NCI-H446 (cell line): ENCODE results near the gene SLC35B4.
"Not testable (repeated sequence)": the region's sequence is repeated elsewhere in the genome, so short reads cannot be mapped to it uniquely, and the experiment has no call there.

ENCODE experiments used
- DNase-seq, 2 experiments: peaks; one replicate each; lab custom pipeline; 2025; lab: John Stamatoyannopoulos, UW

Gene SLC35B4

DNA sequence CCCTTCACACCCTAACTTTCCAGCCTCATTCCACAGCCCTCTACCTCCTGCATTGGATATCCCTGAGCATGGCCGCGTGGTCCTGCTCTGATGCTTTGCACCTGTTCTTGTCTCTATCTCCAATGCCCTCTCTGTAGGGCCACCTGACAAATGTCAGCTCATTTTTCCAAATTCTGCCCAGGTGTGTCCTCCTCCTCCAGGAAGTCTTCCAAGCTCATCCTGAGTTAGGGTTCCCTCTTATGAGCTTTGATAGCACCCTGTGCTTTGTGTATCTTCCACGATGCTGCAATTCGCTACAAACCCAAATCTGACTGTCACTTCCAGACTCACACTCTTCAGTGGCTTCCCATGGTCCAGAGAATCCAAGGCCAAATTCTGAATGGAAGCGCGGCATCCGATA is 14.7 kb upstream of the SLC35B4 start:
- no peak for DNase-seq

DNA sequence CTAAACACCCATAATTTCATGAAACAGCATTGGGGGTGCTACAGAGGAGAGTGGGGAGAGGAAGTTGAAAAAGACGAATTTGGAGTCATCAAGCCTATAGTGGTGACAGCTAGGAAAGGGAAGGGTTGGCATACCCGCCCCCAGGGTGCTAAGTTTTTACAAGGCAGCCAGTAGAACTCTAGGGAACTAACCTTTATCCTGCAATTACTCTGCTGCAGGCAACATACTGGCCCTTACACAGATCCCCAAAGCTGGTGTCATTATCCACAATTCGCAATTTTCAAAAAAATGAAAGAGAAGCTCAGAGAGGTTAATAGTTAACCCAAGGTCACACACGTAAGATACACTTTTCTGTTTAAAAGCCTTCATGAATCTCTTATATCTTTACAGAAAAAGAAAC is 14.2 kb upstream of the SLC35B4 start:
- no peak for DNase-seq

DNA sequence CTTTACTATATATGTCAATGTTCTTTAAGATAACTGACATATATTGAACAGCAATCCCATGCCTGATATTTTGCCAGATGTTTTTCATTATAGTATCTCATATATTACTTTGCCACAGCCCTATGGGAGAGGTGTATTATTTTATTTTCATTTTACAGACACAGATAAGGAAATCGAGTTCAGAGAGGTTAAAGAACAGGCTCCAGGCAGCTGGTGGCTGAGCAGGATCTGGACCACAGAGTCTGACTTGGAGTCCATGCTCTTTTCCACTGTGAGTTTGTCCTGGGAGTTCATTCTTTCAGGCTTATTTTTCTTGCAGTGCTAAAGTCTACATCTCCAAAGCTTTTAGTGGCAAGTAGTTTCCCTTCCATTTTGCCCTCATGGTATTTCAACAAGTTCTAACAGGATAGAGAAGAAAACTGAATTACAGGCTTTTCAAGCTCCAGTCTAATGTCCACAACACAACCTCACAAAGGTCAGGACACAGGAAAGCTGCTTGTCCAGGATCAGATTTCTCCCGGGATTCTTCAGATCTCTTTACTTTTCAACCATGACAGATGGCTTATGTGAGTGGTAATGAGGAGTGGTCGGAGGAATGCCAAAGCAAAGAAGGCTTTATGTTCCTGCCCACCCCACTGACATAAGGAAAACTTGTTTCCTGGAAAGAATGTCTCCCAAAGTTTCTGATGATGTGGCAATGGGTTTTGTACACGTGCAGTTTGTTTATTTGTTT is 13.1 kb upstream of the SLC35B4 start:
- no peak for DNase-seq

DNA sequence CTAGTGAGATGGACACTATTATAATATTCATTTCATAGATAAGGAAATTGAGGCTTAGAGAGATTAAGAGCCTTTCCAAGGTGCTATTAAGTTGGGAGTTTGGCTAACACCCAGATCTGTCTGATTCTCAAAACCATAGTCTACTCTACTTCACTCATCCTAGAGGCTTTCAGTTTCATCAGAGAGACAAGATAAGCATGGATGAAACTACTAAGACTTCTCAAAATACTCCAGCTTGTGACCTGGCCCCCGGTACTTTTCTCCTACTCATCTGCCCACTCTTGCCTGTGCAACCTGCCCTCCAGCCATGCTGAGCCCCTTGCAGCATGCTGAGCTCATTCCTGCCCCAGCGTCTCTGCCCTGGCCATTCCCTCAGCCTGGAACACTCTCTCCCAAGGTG is 12.2 kb upstream of the SLC35B4 start:
- no peak for DNase-seq

DNA sequence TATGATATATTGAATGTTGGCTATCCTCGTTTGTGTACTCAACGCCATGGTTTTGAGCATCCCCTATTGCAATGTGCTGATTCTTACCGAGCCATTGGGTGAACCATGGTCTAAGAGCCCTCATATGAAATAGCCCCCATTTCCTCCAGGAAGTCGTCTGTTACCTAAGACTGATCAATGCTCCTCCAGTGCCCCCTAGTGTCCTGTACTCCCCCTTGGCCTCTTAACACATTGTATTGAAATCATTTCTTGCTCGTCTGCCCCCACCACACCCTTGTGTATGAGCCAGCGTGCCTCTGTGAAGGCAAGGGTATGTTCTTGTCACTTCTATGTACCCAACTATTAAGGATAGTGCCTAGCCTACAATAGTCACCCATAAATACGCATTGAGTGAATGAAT is 11.2 kb upstream of the SLC35B4 start:
- DNase-seq = peak; percentile 25 to 42

DNA sequence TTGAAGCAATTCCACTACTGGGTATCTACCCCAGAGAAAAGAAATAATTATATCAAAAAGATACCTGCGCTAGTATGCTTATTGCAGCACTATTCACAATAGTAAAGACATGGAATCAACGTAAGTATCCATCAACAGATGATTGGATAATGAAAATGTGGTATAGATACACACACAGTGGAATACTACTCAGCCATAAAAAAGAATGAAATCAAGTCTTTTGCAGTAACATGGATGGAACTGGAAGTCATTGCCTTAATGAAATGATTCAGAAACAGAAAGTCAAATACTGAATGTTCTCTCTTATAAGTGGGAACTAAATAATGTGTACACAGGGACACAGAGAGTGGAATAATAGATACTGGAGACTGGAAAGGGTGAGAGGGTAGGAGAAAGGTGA is 7.4 kb upstream of the SLC35B4 start:
- DNase-seq = no peak

DNA sequence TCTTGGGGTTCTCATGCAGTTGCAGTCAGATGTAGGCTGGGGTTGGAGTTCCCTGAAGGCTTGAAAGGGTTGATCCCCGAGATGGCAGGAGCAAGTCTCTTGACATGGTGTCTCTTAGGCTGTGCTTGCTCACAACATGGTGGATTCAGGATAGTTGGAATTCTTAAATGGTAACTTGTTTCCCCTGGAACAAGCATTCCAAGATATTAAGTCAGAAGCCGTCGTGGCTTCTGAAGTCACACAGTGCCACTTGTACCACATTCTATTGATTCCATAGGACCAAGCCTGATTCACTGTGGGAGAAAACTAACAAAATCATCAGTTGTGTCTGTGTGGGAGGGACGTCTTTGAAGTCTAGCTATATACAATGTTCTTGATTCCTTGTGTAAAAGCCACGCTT is 3.5 kb upstream of the SLC35B4 start:
- DNase-seq = no peak

DNA sequence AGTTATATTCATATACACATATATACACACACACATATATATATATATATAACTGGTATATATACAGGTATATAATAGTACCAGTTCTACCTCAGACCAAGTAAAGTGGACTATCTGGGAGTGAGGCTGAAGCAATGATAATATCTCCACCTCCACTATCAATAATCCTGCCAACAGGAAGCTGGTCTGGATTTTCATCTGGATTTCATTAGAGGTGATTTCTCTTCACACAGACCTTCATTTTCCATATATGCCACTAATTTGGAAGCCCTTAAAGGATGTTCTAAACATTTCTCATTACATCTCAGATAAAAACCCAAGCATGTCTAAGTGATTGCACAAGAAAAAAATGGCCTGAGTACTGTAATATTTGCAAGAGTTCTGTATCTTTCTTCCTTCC is 1.7 kb upstream of the SLC35B4 start:
- DNase-seq = no peak

DNA sequence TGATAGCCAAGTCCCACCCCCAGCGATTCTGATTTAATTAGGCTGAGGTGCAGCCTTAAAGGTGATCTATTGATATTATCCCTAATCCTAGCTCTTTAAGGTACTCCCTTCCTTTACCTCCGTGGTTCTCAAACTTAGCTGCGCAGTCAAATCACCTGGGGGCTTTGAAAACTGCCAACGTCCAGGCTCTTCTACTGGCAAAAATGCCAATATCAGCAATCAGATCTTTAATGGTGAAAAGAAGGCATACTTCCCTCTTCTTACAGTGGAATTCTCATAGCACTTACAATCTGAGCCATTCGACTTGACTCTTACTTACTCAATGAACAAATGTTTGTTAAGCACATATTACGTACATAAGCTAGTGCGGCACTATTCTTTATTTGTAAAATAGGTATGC is 704 bp upstream of the SLC35B4 start:
- DNase-seq = no peak

DNA sequence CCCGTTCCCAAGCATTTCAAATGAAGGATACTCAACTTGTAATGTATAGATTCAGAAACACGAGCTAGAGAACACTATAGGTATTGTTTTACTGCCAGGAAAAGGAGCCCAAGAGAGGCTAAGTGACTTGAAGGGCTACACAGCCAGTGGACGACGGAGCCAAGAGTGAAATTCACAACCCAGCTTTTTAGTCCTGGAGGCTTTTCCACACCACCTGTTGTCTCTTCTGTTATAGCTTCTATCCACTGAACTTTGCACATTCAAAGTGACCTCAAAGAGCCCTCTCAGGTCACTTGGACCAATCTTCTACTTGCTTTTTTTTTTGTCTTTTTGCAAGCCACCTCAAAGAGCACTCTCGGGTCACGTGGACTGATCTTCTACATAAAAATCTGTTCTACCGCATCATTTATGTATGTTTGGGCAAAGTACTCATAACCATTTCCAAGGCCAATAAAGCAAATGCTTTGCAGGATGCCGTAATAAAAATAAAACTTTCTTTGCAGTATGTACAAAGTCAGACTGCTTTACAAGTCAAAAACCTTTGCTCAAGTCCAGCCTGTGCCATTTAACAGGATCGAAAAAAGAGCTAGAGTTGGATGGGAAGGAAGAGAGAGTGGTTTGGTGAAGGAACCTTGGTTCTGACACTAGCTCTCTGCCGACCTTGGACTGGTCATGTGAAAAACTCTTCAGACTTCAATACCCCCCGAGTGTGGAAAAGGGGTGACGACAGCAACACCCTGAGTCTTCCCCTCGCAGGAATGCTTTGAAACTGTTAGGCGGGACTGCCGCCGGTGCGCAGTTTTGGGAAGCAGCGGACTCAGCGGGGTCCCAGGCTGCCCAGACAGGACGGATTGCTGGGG is 821 bp downstream of the SLC35B4 start:
- DNase-seq = no peak

DNA sequence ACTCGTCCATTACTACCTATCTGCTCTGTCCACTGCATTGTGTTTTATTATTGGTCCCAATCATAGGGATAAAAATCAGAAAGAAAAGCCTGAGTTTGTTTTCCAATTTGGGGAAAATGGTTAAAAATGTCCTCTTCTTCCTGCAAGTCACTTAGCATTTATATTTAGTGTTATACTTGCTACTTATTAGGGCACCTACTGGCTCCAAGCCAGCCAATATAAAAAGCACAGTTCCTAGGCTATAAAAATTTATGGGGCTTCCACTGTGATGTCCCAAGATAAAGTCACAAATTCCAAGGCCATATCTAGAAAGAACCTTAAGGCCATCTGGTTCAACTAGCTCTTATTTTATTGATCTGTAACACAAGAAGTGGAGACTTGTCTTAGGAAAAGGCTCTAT is 3.2 kb downstream of the SLC35B4 start:
- no peak for DNase-seq

DNA sequence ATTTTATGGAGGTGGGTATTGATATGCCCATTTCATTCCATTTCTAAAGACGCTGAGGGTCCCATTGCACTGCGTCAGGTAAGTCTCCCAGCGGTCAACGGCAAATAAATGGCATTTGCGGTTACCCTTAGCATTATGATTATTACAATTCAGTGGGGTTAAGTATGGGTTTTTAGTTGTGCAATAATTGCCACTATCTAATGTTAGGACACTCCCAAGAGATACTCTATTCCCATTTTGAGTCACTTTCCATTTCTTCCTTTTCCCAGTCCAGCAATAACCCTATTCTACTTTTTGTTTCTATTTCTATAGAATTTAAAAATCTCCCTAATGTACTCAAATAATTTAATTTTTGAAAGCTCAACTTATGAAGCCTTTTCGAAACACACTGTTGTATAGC is 4.0 kb downstream of the SLC35B4 start:
- no peak for DNase-seq

DNA sequence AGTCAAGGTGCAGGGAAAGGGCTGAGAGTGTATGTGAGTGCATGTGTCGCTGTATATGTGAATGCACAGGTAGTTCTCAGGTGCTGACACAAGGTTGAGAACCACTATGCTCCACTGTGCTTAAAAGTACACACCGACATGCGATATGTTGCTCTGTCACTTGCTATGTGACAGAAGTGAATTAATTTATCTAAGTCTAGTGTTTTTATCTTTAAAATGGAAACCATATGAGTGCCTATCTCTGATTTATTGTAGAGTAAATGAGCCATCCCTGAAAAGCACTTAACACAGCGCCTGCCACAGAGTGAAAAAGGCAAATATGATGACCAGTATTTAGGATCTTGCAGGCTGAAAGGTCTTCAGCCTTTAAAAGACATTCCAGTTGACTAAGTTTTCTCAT is 4.9 kb downstream of the SLC35B4 start:
- no peak for DNase-seq

DNA sequence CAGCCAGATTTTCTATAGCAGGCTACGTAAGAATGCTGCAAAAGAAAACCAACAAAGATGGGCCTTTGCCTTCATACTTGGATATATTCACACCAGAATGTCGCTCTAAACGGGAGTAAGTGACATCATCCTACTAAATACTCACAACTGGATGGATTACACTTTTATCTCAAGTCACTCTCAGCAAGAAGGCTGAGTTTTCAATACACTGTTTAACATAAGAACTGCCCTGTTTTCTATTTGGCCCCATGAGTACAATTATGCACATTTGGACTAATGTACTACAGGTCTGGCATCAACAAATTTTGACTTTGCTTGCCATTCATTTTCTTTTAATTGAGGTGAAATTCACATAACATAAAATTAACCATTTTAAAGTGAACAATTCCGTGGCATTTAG is 8.2 kb downstream of the SLC35B4 start:
- no peak for DNase-seq

DNA sequence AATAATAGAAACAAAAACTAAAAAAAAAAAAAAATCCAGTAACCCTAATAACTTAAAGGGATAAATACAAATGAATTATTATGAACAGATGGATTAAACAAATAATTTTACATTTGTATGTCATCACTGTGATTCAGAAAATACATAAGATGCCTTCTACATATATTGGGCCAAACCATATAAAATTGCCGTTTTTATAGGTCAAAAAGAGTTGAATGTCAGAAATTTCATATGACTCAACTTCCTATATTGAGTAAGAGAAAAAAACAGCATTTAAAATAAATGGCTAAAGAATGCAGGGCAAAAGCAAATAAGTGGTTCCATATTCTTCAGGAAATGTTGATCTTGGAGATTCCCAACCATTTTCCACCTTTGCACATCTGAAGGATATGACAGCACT is 9.4 kb downstream of the SLC35B4 start:
- DNase-seq = no peak

DNA sequence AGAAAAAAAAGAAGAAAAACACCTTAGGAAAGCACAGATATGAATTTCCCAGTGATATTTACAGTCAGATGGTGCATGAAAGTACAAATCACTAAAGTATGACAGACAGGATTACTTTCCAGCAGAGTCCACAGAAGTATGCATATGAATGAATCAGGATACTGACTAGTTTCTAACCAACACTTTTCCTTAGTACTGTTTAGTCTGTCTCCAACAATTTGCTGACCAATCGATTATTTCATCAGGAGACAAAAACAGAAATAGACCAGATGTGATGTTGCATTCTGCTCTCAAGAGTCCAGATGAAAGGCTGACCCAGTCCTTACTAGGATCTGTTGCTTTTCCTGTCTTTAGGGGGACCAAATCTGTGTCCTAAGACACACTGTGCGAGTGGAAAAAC is 14.6 kb downstream of the SLC35B4 start:
- no peak for DNase-seq

DNA sequence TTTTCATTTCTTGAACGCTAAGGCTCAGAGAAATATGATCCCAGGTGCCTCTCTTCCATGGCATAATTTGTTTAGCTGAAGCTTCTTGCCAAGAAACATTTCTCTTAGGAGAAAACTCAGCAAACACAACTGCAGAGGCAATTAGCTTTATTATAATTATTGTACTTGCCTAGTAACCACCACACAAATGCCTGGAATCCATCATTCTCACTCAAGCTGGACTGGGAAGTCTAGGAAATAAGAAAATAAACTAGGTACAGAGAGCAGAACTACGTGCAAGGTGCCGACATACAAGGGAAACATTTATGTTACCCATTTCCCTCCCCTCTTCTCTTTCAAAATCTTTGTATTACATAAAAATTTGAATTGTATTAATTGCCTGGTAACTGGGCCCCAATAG is 15.1 kb downstream of the SLC35B4 start:
- no peak for DNase-seq

DNA sequence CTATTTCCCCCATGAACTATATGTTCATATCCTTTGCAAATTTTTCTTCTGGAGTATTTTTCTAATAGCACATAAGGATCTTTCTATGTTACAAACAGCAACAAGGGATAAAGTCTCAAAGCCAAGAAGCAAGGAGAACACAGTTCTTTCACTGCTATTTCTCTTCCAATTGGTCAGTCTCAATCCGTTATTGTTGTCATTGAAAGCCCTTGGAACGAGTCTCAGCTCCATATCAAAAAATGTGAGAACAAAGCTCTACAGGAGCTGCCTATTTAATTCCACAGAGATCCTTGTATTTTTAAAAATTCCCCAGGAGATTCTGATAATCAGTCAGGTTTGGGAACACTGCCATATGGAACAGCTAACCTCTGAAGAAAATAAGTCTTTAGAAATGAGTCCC is 15.7 kb downstream of the SLC35B4 start:
- no peak for DNase-seq

DNA sequence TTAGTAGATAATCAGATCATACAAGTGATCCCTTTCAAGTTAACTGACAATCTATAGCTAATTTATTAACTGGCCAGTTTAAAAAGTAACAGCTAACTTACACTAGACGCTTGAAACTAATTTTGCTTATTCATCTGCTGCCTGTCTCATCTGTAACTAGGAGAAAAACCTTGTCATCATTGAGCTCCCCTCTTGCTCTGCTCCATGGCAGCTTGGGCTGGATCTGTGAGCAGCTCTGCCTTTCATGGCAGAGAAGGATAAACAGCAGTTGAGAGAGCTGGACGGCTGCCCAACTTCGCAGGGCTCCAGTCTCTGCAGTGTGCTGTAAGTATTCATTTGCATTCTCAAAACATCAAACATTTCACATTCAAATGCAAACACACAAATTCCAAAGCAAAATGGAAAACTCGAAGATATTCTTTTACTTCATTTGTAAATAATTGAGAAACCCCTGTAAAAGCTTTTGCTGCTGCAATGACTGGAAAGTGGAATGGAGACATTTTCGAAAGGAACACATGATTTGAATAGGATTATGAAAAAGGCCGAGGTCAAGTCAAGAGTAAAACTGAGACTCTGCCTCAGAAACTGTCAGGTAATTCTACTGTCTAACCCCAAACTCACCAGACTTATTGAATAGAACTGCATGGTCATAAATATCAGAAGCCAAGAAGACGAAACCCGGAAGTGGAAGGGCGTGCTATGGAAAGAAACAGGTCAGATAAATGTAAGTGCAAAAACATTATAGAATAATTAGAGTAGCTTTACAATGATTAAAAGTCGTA is 17.6 kb downstream of the SLC35B4 start:
- peak in 1 of 2 experiments; percentile 62 for DNase-seq

DNA sequence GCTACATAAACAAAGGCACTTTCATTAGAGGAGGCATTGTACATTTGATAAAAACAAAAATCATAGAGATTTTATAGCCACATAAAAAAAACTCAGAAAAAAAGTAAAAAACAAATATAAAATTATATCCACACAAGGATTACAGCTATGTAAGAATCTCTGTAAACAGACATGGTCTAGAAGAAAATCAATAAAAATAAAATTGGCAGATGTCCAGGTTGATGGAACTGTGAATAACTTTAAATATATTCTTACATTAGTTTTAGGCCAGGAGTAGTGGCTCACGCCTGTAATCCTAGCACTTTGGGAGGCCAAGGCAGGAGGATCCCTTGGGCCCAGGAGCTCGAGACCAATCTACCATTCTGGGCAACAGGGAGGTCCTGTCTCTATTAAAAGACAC is 19.2 kb downstream of the SLC35B4 start:
- no peak for DNase-seq

DNA sequence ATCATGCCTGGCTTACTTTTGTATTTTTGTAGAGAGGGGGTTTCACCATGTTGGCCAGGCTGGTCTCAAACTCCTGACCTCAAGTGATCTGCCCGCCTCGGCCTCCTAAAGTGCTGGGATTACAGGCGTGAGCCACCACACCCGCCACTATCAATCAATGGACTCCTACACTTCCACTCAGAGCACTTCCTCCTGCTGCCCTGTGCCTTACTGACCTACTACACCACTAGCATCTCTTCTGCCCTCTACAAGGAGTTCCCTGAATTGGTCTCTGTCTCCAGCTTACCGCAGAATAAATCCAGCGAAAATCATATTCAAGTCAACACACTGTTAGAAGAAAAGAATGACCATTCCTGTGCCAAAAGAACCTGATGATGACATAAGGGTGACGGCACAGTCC is 20.7 kb downstream of the SLC35B4 start:
- not testable (repeated sequence) for DNase-seq

DNA sequence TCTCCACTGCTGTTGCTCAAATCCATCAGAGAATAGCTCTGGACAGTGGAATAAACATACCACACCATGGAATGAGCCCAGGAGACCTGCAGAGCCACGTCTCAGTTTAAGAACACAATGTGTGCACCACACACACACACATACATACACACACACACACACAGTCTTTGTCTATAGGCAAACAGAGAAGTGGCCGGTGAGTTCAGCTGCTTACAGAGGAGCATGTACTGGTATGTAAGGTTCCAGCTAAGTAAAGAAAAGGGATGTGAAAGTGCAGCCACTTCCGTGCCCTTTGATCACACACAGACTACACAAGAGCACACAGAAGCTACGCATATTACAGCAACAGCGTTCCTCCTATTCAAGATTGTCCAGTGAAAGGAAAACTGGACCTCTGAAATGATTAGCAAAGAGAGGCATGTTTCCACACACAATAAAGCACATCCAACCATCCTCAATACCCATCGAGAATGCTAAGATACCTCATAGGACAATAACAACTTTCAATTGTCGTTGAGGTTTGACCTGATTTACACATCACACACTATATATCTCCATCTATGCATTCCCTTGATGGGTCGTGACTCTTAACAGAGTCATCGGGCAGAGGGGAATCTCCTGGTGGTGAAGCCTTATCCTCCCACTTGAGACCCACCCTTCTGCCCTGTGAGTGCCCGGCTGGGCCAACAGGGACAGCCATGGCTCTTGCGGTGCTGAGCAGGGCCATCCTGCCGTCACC is 23.6 kb downstream of the SLC35B4 start:
- DNase-seq = no peak
